Measurements from ENCODE around the gene AFAP1L1.
"Not testable (repeated sequence)": the region's sequence is repeated elsewhere in the genome, so short reads cannot be mapped to it uniquely, and the experiment has no call there.

DNA sequence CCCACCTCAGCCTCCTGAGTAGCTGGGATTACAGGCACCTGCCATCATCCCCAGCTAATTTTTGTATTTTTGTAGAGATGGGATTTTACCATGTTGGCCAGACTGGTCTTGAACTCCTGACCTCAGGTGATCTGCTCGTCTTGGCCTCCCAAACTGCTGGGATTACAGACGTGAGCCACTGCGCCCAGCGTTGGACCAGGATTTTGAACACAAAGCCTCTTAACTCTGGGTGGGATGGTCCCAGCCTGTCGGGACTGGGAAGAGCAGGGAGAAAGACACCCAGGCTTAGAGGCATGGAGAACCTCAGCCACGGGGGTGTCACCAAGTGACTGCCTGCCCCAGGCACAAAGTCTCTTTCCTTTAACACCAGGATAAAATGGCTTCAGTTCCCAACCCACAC is 119.4 kb downstream of the AFAP1L1 start:
- TF ChIP-seq, protein P1, sequence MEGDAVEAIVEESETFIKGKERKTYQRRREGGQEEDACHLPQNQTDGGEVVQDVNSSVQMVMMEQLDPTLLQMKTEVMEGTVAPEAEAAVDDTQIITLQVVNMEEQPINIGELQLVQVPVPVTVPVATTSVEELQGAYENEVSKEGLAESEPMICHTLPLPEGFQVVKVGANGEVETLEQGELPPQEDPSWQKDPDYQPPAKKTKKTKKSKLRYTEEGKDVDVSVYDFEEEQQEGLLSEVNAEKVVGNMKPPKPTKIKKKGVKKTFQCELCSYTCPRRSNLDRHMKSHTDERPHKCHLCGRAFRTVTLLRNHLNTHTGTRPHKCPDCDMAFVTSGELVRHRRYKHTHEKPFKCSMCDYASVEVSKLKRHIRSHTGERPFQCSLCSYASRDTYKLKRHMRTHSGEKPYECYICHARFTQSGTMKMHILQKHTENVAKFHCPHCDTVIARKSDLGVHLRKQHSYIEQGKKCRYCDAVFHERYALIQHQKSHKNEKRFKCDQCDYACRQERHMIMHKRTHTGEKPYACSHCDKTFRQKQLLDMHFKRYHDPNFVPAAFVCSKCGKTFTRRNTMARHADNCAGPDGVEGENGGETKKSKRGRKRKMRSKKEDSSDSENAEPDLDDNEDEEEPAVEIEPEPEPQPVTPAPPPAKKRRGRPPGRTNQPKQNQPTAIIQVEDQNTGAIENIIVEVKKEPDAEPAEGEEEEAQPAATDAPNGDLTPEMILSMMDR (conservative IDR thresholded peaks at IDR 0.05; ENCODE audit: low read length): not testable (repeated sequence)
- TF ChIP-seq EZH2phosphoT487 (IDR thresholded peaks at IDR 0.05; ENCODE audit: borderline replicate concordance, low read depth, low read length): not testable (repeated sequence)

All from OCI-LY7 (cell line).